T-helper 2 cell treated with Interferon-gamma antibody and Interleukin-4, amounts not matched to agents 100 ng/mL and 5 ng/mL, for 36 hours (primary cell): ENCODE data around the gene POLA2. TPM values are rescaled to one million over a fixed set of nuclear protein-coding genes. Genes with fewer than 3 reads are reported as not detected.
"Not testable (repeated sequence)": the region's sequence is repeated elsewhere in the genome, so short reads cannot be mapped to it uniquely, and the experiment has no call there.

Experiments
- intact Hi-C: fragments of 100-400 bp; cut with micrococcal nuclease; formaldehyde crosslinking; loops from one replicate; pipeline ENCODE4 v1.15.1; 2023
- total RNA-seq: library from RNA; stranded (reverse); gene quantifications from 2 replicates; pipeline ENCODE4 v1.2.3, GENCODE V29; 2022

Gene POLA2
- total RNA-seq, 1 donor from 2014 or later = 69.8 TPM

DNA sequence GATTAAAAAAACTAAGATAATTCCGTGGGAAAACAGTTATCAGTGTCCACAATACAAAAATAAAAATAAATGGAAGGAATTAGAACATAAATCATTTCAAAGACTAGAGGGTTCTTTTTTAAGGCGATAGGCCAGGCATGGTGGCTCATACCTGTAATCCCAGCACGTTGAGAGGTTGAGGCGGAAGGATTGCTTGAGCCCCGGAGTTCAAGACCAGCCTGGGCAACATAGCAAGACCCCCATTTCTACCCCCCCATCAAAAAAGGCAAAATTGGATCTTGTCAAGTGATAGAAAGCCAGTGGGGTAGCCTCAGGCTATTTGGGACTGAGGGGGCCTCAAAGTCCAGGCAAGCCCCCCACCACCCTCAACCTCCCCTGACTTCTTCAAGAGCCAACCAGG lies 20.6 kb upstream of the POLA2 start:
- intact Hi-C loops = no loop called here

GRCh38 chr11:65241692-65242091 lies 20.1 kb upstream of the POLA2 start:
- intact Hi-C loops = no loop called here

GRCh38 chr11:65242389-65242788 lies 19.4 kb upstream of the POLA2 start:
- intact Hi-C loops = no loop called here

DNA sequence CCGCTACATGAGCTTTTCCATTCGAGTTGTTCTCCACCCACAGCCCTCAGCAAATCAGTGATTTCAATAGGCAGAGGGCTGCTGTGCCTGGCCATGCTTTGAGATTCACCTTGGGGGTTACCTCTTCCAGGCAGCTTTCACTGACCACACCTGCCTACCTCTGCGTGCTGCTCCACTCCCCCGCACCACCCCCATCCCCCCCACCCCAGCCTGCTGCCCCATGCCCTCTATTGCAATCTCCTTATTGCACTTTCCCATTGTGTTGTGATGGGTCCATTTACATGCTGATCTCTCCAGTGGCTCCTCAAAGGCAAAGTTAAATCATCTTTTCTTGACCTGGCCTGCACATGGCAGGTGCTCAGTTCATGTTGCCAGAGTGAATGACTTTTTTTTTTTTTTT lies 18.0 kb upstream of the POLA2 start:
- intact Hi-C loops = no loop called here

- intact Hi-C loops = not testable (repeated sequence)
These were observed 16.7 kb upstream of the POLA2 start for GRCh38 chr11:65245046-65245445.

GRCh38 chr11:65246506-65246905 lies 15.3 kb upstream of the POLA2 start:
- intact Hi-C loops = no loop called here

GRCh38 chr11:65248184-65248710 lies 13.5 kb upstream of the POLA2 start:
- intact Hi-C loops = not testable (repeated sequence)

DNA sequence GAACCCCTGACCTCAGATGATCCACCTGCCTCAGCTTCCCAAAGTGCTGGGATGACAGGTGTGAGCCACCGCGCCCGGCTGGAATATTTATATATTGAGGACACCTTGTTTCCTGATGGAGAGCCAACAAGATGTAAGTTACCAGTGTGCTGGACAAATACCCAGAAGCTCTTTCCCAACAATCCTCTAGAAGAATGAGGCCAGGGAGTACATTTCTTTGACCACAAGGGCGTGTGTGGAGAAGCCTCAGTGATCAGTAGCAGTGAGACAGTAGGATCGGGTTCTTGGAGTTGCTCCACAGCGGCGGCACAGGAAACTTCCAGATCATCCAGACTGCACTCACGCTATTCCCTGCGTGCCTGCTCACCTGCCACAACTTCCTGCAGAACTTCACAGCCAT lies 10.3 kb upstream of the POLA2 start:
- intact Hi-C loops = no loop called here

DNA sequence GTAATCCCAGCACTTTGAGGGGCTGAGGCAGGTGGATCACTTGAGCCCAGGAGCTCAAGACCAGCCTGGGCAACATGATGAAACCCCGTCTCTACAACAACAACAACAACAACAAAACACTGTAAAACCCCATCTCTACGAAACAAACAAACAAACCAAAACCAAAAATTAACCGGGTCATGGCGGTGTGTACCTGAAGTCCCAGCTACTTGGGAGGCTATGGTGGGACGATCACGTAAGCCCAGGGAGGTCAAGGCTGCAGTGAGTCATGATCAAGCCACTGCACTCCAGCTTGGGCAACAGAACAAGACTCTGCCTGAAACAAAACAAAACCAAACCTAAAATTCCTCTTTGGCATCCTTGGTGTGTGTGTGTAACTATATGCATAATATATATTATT lies 7.0 kb upstream of the POLA2 start:
- intact Hi-C loops = no loop called here

GRCh38 chr11:65258988-65259387 lies 2.8 kb upstream of the POLA2 start:
- intact Hi-C loops = no loop called here

GRCh38 chr11:65260302-65260701 lies 1.5 kb upstream of the POLA2 start:
- intact Hi-C loops = loop anchor here (5.0 to 10.0 kb wide), 3 partner anchors 76 to 354 kb away; partner anchors contain the start of genes CAPN1, MAP3K11, PCNX3 and TM7SF2

DNA sequence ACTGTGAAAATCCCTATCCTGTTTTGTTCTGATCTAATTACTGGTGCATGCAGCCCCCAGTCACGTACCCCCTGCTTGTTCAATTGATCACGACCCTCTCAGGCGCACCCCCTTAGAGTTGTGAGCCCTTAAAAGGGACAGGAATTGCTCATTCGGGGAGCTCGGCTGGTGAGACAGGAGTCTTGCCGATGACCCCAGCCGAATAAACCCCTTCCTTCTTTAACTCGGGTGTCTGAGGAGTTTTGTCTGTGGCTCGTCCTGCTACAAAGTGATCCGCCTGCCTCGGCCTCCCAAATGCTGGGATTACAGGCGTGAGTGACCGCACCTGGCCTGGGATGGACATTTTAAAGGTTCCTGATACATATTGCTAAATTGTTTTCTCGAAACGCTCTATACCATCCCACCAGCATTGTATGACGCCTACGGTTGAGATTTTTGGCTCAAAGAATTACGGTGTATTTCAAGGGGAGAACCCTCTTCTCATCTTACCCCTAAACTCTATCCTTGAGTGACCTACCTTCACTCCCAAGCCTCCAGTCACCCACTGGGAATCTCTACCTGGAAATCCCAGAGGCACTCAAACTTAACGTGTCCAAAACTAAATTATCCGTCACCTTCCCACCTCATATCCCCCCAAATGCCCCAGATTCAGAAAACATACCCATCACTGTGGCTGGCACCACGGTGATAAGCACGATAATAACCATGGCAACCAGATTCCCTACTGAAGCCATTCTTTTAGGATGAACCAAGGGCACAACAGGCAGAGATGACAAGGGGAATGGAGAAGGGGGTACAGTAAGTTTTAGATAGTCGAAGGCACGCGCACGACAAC lies 789 bp upstream of the POLA2 start:
- intact Hi-C loops = loop anchor here (1.0 to 10.0 kb wide), 4 partner anchors 76 to 354 kb away; partner anchors contain the start of genes CAPN1, MAP3K11, PCNX3 and TM7SF2

GRCh38 chr11:65262381-65262680 lies 569 bp downstream of the POLA2 start:
- intact Hi-C loops = loop anchor here (5.0 to 10.0 kb wide), 3 partner anchors 78 to 352 kb away; partner anchors contain the start of genes CAPN1, MAP3K11, PCNX3 and TM7SF2

DNA sequence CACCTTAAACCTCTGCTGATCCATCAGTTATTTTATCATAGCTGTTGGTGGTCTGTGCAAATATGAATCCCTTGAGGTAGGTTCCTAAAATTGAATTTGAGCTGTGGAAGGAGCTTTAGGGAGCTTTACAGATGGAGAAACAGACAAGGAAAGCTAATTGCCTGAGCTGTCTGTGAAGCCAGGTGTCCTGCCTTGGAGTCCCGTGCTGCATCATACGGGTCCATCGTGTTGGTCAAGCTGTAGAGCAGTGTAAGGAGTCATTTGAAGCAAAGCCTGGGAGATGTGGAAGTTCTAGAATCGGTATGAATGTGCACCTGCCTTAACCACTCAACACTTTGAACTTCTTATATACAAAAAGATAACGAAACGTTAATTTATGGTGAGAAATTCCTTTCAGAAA lies 1.0 kb downstream of the POLA2 start:
- intact Hi-C loops = loop anchor here (5.0 to 10.0 kb wide), 3 partner anchors 78 to 352 kb away; partner anchors contain the start of genes CAPN1, MAP3K11, PCNX3 and TM7SF2

DNA sequence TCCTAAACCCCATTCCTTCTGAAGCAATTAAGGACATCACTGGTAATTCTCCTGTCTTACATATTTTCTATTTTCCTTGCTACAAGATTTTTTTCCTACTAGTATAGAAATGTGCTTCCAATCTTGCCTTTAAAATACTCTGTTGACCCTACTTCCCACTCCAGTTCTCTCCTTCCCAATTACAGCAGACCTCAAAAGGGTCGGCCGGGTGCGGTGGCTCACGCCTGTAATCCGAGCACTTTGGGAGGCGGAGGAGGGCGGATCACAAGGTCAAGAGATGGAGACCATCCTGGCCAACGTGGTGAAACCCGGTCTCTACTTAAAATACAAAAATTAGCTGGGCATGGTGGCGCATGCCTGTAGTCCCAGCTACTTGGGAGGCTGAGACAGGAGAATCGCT lies 3.0 kb downstream of the POLA2 start:
- intact Hi-C loops = loop anchor here (5.0 to 10.0 kb wide), 3 partner anchors 80 to 350 kb away; partner anchors contain the start of genes CAPN1, MAP3K11, PCNX3 and TM7SF2

DNA sequence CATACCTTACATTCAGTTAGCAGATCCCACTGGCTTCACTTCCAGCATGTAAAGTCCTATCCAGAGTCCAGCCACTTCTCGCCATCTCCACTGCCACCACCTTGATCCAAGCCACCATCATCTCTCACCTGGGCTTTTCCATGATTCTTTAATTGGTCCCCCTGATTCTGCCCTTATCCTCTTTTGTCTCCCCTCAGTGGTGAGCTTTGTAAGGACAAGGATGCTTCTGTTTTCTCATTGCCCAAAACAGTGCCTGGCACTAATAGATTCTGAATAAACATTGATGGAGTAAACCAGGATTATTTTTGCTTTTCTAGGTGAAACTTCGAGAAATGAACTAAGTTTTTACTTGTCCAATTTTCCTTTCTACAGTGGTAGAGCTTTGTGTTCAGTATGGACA lies 4.4 kb downstream of the POLA2 start:
- intact Hi-C loops = loop anchor here (10.0 kb wide), 2 partner anchors 81 to 349 kb away; partner anchors contain the start of genes CAPN1, MAP3K11 and PCNX3

GRCh38 chr11:65274735-65275682 lies 13.2 kb downstream of the POLA2 start:
- intact Hi-C loops = loop anchor here (2.0 to 5.0 kb wide), 2 partner anchors 42 to 56 kb away; no protein-coding TSS in a partner anchor

DNA sequence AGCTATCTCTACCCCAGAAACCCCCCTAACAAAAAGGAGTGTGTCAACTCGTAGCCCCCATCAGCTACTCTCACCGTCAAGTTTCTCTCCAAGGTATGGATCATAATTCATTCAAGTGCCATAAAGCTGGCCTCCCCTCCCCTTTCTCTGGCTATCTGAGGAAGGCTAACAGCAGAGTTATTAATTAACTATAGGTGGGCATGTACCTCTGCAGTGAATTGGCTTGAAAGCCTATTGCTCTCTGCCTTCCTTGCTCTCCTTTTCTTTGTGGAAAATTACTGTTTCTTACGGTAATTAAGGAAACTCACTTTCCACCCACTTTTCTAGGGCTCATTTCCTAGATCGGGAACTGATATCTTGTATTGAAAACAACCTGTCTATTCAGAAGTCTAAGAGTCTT lies 14.1 kb downstream of the POLA2 start:
- intact Hi-C loops = loop anchor here (2.0 to 5.0 kb wide), 2 partner anchors 41 to 55 kb away; no protein-coding TSS in a partner anchor

DNA sequence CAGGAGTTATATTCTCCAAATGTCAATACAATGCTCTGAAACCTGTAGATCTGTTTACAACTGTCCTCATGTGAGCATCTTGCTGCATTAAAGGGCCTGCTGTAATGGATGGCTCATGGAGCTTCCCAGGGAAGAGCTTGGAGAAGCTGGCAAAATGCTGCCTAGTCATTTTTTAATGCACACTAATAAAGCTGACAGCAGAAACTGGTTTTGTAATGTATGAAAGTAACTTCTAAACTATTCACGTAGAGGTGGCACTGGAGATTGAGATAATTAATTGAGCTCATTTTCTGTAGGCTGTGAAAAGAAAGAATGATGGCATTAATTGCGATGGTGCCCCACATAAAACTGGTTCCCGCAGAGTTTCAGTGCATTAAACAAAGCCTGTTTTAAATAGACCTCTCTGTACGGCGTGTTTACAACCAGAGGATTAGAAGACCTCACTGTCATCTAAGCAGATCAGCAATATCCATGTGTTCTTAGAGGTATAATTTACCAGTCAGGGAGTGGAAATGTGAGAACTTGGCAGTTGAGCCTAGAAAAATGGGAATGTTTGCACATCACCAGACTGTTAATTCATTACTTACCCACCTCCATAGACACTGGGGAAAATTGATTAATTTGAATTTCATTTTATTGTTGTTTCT lies 16.0 kb downstream of the POLA2 start:
- intact Hi-C loops = loop anchor here (5.0 kb wide), 1 partner anchor 40 kb away; no protein-coding TSS in a partner anchor

- intact Hi-C loops = loop anchor here (5.0 kb wide), 1 partner anchor 39 kb away; no protein-coding TSS in a partner anchor
These were observed 16.6 kb downstream of the POLA2 start for GRCh38 chr11:65278356-65278755.
